Hair follicle dermal papilla cell (primary cell): ENCODE data around the gene TUFT1. TPM values are rescaled to one million over a fixed set of nuclear protein-coding genes. Genes with fewer than 3 reads are reported as not detected.

Source experiments
- small RNA-seq: library from RNA; depleted of rRNA; stranded (forward); fragments of <200 nt; gene quantifications from one replicate; pipeline ENCODE3, GENCODE V24; 2012
- total RNA-seq: library from RNA; depleted of rRNA; stranded (reverse); fragments of >200 nt; gene quantifications from 2 replicates; pipeline ENCODE4 v1.2.3, GENCODE V29; 2012

Gene TUFT1
- 14.8 and 24.7 TPM in 2 replicates for total RNA-seq

GRCh38 chr1:151540021-151540981 lies at the start of gene TUFT1:
TUFT1 (plus strand) TSS chr1:151540309; CDS start chr1:151540367, 58 bp downstream.

GRCh38 chr1:151510957-151511635 lies 29.0 kb upstream of the TUFT1 start, which contains the start of gene CGN:
CGN (plus strand) TSS chr1:151511387; CDS start chr1:151518520, 7,133 bp downstream.

GRCh38 chr1:151611832-151612500 lies 71.9 kb downstream of the TUFT1 start, which contains the start of gene SNX27:
SNX27 (plus strand) TSS chr1:151612050; CDS start chr1:151612202, 152 bp downstream.

Small RNAs within 50 kb of the gene (small RNA-seq; reads per million reads assigned to genes)
- not detected for gene MIR554
- gene RF00405, result not detected
- gene RNU6-1062P, result not detected

Other genes with a start within 250 kb of the TUFT1 start
- gene PI4KB, start 212.9 kb upstream of the TUFT1 start, total RNA-seq, result 92.2 and 93.9 TPM in 2 replicates
- gene RFX5, start 193.1 kb upstream of the TUFT1 start, total RNA-seq, result 31.3 and 33.4 TPM in 2 replicates
- 43.8 and 51.8 TPM in 2 replicates for gene SELENBP1, start 167.6 kb upstream of the TUFT1 start, total RNA-seq
- gene PSMB4, start 140.7 kb upstream of the TUFT1 start, total RNA-seq, result 204 and 248 TPM in 2 replicates
- gene POGZ, start 80.8 kb upstream of the TUFT1 start, total RNA-seq, result 28.9 and 46.9 TPM in 2 replicates
- gene CGN, start 28.9 kb upstream of the TUFT1 start, total RNA-seq, result 0.12 TPM in 1 of 2 replicates, not detected in the other
- gene SNX27, start 71.7 kb downstream of the TUFT1 start, total RNA-seq, result 27.3 and 28.7 TPM in 2 replicates
- not detected in 2 replicates for gene CELF3, start 176.5 kb downstream of the TUFT1 start, total RNA-seq
- gene RIIAD1, start 181.2 kb downstream of the TUFT1 start, total RNA-seq, result not detected in 2 replicates
- 55.8 and 56.3 TPM in 2 replicates for gene MRPL9, start 223.2 kb downstream of the TUFT1 start, total RNA-seq